AG10803 (cell line): ENCODE results near the gene SYT13.

Experiments
- DNase-seq: peaks from one replicate; pipeline ENCODE4 v3.0.0; 2010; ENCODE audit warnings: low read depth
- H3K4me3 ChIP-seq: 2 replicates; pipeline ENCODE4 v1.5.1; 2011; ENCODE audit warnings: mild to moderate bottlenecking, low read length, control low read depth
- CTCF ChIP-seq: conservative IDR thresholded peaks from 2 replicates; pipeline ENCODE4 v1.5.1; 2011; ENCODE audit warnings: mild to moderate bottlenecking, low read length, control low read depth, inconsistent platforms

The SYT13 gene

GRCh38 chr11:45331839-45332238 lies 45.7 kb upstream of the SYT13 start:
- no peak for DNase-seq
- no peak overlapping the region for H3K4me3 ChIP-seq
- TF ChIP-seq CTCF, result no peak

GRCh38 chr11:45328726-45329125 lies 42.6 kb upstream of the SYT13 start:
- no peak for TF ChIP-seq CTCF

DNA sequence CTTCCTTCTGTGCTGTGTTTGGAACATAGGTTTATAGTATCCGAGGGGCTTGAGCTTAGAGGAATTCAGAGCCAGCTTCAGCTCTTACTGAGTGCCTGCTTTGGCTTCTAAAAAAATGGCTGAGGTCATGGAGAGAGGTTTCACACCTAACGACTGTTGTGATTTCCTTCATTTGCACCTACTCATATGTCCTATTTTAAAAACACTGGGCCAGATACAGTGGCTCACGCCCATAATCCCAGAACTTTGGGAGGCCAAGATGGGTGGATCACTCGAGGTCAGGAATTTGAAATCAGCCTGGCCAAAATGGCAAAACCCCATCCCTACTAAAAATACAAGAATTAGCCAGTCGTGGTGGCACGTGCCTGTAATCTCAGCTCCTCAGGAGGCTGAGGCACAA lies 38.3 kb upstream of the SYT13 start:
- DNase-seq, result no peak
- H3K4me3 ChIP-seq, result no peak overlapping the region
- TF ChIP-seq CTCF, result no peak

More at GRCh38 chr11:45328726-45329125, 42.6 kb upstream of the SYT13 start:
- DNase-seq, result no peak
- H3K4me3 ChIP-seq, result no peak overlapping the region

DNA sequence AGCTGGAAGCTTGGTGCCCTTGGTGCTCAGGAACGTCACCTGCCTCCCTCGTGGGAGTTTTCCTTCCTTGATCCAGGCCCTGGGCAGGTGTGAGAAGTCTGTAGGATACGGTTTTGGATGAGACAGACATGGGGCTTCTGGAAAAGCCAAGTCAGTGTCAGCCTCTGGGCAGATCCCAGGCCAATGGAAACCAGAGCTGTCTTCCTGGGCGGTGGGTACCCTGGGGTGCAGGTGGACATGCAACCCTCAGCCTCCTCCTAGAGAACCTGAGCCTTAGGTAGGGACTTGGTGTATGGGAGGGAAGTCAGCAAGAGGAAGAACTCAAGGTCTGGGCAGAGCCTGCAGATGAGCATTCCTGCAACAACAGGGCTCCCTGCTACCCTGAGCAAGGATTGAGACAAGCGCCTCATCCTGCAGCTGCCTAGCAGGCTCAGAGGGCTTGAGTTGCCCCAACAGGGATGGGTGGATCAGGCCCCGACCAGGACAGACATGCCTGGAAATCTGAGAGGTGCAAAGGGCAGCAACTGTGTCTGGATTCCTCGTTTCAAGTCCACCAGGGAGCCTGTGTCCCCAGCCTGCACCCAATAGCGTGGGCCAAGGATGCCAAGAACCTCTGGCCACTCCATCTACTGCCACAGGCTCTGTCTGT lies 37.6 kb upstream of the SYT13 start:
- no peak for DNase-seq
- TF ChIP-seq CTCF, result no peak
- H3K4me3 ChIP-seq, result no peak overlapping the region

- DNase-seq, result no peak
- TF ChIP-seq CTCF, result no peak
- no peak overlapping the region for H3K4me3 ChIP-seq
Measured at GRCh38 chr11:45322891-45323600, 36.9 kb upstream of the SYT13 start.

DNA sequence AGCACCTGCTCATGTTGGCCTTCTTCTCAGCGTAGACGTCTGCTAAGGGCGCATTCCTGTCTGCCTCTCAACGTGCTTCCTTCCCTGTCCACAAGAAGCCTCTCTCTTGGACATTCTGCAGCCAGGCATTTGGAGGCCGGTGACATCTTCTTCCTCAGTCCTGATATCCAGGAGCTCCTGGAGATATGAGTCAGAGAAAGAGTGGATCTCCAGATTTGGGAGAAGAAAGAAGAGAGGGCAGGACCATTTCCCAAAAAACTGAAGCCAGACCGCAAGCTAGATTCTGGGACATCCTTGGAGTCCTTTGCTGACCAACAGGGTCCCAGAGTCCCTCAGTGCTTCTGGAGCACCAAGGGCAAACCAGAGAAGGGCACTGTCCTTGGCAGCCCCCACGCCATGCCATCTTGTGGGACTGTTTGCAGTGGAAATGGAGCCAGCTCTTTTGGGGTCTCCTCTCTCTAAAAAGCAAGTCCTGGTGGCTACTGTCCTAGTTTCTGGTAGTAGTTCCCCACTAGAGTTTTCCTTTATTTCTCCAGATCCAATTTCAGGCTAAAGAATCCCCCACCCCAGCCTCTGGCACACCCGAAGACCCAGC lies 36.1 kb upstream of the SYT13 start:
- no peak for TF ChIP-seq CTCF
- no peak for DNase-seq
- no peak overlapping the region for H3K4me3 ChIP-seq

DNA sequence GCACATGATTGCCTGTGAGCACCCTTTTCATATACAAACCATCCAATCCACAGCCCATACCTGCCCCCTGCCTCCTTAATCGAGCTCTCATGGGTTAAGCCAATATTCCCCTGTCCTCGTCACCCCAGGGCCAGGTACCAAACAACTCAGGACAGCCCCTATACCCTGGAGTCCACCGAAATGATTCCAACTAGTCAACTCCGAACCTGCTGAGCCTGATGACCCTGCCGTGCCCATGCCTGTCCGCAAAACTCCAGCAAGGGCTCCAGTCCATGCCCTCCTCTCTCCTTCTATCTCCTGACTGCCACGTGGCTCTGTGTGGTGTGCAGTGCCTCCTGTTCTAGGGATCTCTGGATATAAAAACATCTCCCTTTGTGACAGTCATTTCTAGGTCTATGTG lies 35.5 kb upstream of the SYT13 start:
- no peak overlapping the region for H3K4me3 ChIP-seq
- no peak for TF ChIP-seq CTCF
- no peak for DNase-seq
